GM21360 (cell line): ENCODE data around the gene RAPGEF2.

Experiments used
- ATAC-seq: cut with Tn5 transposase; IDR thresholded peaks from one replicate; pipeline ENCODE4 v1.9.1; 2021; ENCODE audit warnings: mild to moderate bottlenecking, moderate library complexity; ENCODE audit not compliant: unreplicated experiment

The RAPGEF2 gene

DNA sequence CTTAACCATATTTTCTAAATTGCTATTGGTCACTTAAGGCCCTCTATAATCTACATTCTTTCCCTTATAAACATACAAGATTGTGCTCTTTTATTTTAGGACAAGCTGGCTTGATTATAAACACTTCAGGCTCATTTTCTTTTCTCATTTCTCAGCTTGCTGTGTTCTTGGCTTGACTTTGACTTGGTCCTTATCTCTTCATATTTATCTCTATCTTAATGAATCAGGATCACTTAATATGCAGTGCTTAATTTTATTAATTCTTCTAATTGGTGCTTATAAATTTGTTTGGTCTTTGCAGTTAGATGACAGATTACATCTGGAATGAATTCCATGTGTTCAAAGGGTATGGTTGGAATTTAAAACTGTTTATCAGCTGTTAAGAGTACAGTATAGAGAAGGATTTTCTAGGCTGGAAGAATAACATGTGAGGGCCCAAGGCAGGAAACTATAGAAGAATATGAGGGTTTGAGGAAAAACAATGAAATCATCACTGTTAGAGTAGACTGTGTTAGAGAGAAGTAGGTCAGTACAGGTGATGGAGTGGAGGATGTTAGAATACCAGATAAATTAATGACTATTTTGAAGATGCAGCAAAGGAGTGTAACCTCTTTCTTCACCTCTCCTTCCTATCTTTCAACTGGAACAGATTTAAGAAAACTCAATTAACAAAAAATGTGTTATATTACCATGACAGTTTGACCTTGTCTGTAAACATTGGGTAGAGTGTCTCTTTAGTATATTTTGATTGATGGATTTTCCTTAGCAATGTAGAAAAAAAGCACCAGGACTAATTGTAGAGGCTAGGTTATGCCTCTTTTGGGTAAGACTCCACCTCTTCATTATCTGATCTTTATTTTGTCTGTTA is 169.6 kb downstream of the RAPGEF2 start:
- no peak for ATAC-seq

- no peak for ATAC-seq
These were observed 170.2 kb downstream of the RAPGEF2 start for GRCh38 chr4:159273141-159273438.

GRCh38 chr4:159273841-159274240 is 171.0 kb downstream of the RAPGEF2 start:
- no peak for ATAC-seq

- ATAC-seq: no peak
These were observed 175.5 kb downstream of the RAPGEF2 start for GRCh38 chr4:159278399-159278798.

DNA sequence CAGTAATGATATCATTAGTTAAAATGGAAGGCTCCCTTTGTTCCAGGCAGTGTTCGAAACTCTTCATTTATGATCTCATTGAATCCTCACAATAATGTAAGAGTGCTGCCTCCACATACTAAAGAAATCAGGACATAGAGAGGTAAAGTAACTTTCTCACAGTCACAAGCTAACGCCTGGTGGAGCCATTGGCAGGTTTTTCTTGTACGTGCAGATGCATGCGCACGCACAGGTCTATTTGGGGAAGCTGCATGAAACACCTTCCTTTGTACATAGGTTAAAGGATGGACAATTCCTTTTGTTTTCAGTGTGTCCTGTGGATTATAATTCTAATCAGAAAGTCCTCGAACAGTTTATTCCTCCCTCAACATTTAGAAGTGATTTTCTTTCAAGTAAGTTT is 176.2 kb downstream of the RAPGEF2 start:
- no peak for ATAC-seq

- ATAC-seq: no peak
These were observed 177.7 kb downstream of the RAPGEF2 start for GRCh38 chr4:159280442-159281172.

GRCh38 chr4:159281771-159282170 is 178.9 kb downstream of the RAPGEF2 start:
- no peak for ATAC-seq

- no peak for ATAC-seq
These were observed 179.4 kb downstream of the RAPGEF2 start for GRCh38 chr4:159282329-159282728.

- no peak for ATAC-seq
These were observed 180.1 kb downstream of the RAPGEF2 start for GRCh38 chr4:159282944-159283343.

- no peak for ATAC-seq
These were observed 180.8 kb downstream of the RAPGEF2 start for GRCh38 chr4:159283696-159284095.

- ATAC-seq: no peak
These were observed 181.2 kb downstream of the RAPGEF2 start for GRCh38 chr4:159284113-159284512.

GRCh38 chr4:159284733-159285132 is 181.9 kb downstream of the RAPGEF2 start:
- ATAC-seq: no peak

DNA sequence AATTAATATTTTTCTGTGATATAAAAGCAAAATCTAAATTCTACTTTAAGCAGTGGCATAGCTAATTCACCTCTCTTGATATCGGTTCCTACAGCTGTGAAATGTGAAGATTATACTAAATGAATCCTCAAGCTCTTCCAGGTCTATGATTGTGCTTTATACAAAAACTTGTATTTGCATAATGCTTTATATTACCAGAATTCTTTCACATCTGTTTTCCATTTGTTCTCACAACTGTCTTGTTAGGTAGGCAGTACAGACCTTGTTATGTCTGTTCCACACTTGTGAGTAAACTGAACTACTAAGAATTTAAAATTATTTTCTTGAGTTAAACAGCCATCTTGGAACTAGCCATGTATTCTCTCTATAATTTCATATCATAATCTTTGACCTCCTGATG is 184.9 kb downstream of the RAPGEF2 start:
- no peak for ATAC-seq

- no peak for ATAC-seq
These were observed 186.8 kb downstream of the RAPGEF2 start for GRCh38 chr4:159289682-159290081.

GRCh38 chr4:159290321-159291030 is 187.6 kb downstream of the RAPGEF2 start:
- no peak for ATAC-seq

- ATAC-seq: no peak
These were observed 188.3 kb downstream of the RAPGEF2 start for GRCh38 chr4:159291176-159291575.

DNA sequence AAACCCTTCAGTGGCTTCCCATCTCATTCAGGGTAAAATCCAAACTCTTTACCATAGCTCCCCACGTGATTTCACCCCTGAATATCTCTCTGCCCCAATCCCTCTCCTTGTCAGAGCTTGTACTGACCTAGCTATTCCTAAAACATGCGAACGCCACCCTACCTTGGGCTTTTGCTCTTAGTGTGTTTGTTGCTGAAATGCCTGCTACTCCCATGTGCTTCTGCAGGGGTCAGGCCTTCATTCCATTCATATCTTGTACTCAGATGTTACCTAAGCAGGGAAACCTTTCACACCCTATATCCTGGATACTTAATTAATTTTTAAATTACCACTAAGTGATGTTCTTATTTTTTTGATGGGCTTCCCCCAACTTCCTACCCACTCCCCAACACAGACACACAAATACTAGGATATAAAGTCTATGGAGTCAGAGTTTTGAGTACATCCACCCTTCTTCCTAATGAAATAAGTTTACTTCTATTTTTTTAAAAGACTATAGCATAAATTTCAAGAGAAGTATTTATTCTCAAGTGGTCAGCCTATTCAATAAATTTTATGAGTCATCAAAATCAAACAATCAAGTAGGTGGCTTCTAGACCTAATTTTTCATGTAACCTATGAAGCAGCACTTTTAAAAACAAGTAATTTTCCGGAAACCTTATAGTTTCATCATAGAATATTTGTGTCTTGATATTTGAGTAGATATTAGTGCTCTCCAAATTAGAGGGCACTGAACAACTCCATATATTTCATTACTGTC is 189.4 kb downstream of the RAPGEF2 start:
- ATAC-seq: no peak

- ATAC-seq: no peak
These were observed 191.1 kb downstream of the RAPGEF2 start for GRCh38 chr4:159293811-159294515.

DNA sequence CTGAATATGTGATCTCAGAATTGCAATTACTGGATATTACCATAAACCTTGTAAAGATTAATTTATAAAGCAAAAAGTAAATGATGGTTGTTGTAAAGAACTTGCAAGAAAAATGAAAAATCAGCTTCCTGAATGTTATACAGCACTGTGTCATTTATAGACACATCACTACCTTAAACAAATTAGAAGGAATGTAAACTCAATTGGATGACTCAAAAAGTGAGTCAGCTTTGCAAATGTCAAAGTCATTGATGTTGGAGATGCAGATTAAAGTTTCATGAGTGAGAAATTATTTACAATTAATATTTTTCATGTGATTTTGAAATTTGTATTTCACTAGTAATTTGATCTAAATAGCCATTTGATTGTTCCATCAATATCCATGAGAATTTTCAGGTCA is 193.2 kb downstream of the RAPGEF2 start:
- ATAC-seq: no peak

DNA sequence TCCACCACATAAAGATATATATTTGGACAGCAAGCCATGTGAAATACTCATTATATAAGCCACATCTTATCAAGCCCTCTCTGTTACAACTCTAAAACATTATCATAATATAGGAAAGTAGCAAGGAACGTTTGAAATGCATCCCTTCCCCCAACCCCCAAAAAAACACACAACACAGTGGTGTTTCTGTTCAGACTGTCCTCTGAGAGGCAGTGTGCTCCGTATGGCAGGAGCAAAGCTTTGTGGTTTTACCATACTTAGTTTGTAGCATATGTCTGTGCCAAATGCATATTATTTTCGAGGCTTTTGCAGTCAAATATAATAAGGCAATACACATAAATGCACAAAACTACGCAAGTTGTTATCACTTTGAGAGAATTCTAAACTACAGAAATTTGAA is 194.2 kb downstream of the RAPGEF2 start:
- ATAC-seq: no peak
